T-helper 9 cell (primary cell): ENCODE results near the gene BPTF.
"Not testable (repeated sequence)": the region's sequence is repeated elsewhere in the genome, so short reads cannot be mapped to it uniquely, and the experiment has no call there.

Experiments used
- DNase-seq: peaks from one replicate; pipeline ENCODE4 v3.0.0-alpha.2; 2020

The BPTF gene

DNA sequence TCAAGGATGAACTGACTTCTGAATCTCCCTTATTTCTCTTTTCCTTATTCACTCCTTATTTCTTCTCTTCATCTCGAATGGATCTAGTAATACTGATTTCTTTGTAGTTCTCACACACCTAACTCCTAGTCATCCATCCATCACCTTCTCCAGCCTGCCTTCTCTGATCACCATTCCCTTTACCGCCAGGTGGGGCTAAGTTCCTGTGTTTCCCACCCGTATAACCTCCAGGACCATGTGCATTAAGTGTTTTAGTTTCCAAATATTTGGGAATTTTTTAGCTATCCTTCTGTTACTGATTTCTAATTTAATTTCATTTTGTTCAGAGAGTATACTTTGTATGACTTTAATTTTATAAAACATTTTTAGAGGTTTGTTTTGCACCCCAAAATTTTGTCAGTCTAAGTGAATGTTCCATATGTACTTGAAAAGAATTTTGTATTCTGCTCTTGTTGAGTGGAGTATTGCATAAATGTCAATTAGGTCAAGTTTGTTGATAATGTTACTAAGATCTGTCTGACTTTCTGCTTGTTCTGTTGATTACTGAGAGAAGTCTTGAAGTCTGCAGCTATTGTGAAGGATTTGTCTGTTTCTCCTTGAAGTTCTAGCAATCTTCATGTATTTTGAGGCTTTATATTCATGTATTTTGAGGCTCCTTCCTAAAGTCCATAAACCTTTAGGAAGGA, 8.8 kb downstream of the BPTF start:
- no peak for DNase-seq

GRCh38 chr17:67834634-67835033, 9.3 kb downstream of the BPTF start:
- DNase-seq: no peak

DNA sequence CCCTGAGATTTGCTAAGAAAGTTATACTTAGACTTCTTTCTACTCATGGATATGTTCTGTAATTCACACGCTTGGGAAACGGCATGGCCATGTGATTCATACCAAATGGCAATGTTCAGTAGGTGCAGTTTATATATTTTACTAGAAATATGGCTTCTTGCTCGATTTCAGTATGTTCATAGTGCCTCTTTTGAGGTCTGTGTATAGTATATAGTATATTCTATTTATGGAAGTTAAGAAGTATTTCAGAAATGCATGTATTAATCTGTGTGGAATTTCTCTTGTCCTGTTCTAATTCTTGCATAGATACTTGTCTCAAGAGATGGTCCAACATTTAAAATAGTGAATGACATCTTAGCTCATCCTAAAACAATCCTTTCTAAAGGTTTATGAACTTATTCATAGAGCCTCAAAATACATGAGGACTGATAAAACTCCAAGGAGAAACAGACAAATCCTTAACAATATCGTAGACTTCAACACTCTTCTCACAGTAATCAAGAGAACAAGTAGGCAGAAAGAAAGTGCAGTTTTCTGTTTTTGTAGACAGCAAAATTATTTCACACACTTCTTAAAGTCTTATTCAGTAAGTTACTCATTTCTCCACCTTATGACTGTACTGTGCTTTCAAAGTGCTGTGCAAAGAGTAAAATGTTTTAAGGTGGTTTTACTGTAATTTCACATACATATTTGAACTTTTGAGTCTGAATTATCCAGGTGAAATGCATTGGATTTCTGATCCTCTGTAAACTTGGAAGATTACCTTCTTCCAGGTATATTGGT, 11.1 kb downstream of the BPTF start:
- DNase-seq: no peak

- DNase-seq: no peak
Measured at GRCh38 chr17:67837965-67838364, 12.7 kb downstream of the BPTF start.

GRCh38 chr17:67838538-67838937, 13.2 kb downstream of the BPTF start:
- DNase-seq: no peak

DNA sequence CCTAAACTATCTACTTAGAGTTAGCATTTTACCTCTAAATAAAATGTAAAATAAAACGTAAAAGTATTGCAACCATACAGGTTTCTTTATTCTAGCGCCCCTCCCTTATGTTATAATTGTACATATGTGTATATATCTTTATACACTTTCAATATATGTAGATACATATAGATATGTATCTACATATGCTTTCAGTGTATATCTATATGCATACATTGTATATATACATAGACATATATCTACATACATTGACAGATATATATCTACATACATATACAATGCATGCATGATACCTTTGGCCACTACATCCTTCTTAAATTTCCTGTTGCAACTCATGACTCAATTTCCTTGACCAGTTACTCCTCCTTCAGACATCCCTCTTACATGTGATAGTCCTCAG, 16.7 kb downstream of the BPTF start:
- no peak for DNase-seq

GRCh38 chr17:67842648-67843047, 17.3 kb downstream of the BPTF start:
- DNase-seq: no peak

DNA sequence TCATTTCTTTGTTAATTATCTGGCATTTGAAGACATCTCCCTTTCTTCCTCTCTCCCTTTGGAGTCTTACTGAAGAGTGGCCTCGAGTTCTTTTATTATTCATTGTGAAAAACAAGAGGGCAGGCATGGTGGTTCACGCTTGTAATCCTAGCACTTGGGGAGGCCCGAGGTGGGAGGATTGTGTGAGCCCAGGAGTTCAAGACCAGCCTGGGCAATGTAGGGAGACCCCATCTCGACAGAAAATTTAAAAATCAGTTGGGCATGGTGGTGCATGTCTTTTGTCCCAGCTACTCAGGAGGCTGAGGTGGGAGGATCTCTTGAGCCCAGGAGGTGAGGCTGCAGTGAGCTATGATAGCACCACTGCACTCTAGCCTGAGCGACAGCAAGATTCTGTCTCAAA, 20.1 kb downstream of the BPTF start:
- no peak for DNase-seq

GRCh38 chr17:67848189-67848588, 22.9 kb downstream of the BPTF start:
- DNase-seq: not testable (repeated sequence)

DNA sequence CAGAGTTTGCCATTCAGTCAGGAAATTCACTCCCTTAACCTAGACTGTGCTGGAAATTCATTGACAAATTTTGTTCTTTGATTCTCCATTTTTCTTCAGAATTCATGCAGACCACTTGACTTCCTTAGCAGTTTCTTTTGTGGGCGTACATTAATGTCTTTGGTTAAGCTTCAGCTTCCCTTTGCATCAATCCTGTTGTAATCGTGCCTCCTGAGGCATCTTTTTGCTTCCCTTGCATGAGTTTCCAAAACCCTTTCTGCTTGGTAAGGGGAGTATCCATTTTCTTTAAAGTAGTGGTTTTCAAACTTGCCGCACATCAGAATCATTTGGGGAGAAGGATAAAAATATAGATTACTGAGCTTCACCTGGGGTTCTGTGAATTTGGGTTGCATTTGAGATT, 23.5 kb downstream of the BPTF start:
- not testable (repeated sequence) for DNase-seq

- DNase-seq: no peak
Measured at GRCh38 chr17:67850991-67851631, 25.8 kb downstream of the BPTF start.

DNA sequence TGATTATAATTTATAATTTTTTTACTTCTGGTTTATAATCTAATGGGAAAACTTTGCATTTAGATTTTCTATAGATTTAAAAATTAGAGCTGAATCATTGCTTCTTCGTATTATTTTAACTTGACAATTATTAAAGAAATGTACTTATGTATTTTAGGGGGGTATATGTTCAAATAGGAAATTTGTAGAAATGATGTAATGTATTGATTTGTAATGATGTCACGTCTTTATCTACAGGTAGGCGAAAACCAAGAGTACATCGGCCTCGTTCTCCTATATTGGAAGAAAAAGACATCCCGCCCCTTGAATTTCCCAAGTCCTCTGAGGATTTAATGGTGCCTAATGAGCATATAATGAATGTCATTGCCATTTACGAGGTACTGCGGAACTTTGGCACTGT, 28.4 kb downstream of the BPTF start:
- no peak for DNase-seq

DNA sequence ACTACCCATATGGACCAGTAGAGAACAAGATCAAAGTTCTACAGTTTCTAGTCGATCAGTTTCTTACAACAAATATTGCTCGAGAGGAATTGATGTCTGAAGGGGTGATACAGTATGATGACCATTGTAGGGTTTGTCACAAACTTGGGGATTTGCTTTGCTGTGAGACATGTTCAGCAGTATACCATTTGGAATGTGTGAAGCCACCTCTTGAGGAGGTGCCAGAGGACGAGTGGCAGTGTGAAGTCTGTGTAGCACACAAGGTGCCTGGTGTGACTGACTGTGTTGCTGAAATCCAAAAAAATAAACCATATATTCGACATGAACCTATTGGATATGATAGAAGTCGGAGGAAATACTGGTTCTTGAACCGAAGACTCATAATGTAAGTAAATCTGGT, 29.1 kb downstream of the BPTF start:
- no peak for DNase-seq

DNA sequence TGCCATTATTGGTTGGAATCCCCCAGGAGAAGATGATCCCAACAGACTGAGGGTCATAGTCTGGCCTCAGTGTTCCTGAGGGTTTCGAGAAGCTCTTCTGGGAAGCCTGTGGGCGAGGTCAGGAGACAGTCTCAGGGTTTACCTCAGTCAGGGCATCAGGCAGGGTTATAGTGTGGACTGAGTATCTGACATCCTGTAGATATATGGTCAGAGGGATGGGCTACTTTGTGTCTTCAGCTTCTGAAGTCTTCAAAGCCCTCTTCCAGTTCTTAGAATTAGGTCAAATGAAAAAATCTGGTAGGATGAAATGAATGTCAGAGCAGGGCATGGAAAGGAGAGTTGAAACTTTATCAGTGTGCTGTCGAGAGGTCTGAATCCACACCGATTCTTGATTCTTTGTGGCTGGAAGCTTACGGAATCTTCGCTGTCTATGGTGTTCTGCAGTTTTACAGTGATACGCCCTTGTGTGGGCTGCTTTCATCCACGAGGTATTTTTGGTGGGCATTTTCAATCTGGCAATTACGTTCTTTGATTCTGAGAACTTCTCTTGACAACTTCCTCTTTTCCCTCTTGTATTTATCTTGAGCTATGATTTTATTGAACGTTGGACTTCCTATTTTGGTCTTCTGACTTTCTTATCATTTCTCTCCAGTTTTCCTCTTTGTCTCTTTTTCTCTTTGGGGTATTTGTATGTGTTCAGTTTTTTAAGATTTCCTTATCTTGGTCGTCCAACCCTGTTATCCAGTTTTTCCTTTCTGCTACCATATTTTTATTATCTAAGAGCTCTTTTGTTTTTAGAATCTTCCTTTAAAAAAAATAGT, 30.4 kb downstream of the BPTF start:
- no peak for DNase-seq

DNA sequence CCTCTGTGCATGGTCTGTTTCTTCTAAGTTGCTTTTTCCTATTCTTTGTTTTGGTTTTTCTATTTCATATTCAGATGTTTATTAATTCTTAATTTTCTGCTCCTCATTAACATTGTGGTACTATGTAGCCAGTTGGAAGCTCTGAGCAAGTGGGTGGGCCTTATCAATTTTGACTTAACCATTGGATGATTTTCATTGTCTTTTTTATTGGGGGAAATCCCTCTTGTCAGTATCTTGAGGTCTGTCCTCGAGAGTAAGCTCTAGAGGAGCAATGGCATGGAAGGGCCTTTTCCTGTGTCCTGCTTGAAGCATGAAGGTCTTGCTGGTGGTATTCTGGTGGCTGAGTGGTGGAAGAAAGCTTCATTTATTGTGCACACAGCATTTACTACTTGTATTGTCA, 31.1 kb downstream of the BPTF start:
- DNase-seq: not testable (repeated sequence)

- no peak for DNase-seq
Measured at GRCh38 chr17:67862614-67863217, 37.4 kb downstream of the BPTF start.

- DNase-seq: no peak
Measured at GRCh38 chr17:67863624-67864247, 38.4 kb downstream of the BPTF start.

DNA sequence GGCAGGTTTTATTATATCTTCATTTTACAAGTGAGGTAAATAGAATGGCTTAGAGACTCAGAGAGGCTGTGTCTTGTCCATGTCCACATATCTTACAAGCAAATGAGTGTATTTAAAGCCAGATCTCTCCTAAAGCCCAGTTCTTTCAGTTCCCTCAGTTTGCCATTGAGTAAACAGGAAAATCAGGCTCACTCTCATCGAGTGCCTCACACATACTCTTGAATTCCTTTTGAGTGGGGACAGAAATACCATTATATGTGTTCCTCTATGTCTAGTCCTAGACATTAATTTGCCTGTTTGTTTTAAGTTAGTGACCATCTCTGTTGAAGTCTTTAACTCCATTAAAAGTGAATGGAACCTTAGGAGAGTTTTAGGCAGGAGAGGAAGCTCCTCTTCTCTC, 40.1 kb downstream of the BPTF start:
- DNase-seq: no peak

DNA sequence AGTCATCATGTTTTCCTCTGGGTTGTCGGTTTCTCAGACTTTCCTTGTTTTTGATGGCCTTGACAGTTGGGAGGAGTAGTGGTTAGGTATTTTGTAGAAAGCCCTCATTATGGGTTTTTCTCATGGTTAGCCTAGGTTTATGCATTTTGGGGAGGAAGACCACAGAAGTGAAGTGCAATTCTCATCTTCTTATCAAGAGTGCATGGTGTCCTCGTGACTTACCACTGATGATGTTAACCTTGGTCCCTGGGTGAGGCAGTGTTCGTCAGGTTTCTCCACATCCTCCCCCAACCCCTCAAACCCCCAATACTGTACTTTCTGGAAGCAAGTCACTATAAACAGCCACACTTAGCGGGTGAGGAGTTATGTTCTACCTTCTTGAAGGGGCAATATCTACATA, 42.3 kb downstream of the BPTF start:
- no peak for DNase-seq

GRCh38 chr17:67868176-67868575, 42.9 kb downstream of the BPTF start:
- DNase-seq: no peak

DNA sequence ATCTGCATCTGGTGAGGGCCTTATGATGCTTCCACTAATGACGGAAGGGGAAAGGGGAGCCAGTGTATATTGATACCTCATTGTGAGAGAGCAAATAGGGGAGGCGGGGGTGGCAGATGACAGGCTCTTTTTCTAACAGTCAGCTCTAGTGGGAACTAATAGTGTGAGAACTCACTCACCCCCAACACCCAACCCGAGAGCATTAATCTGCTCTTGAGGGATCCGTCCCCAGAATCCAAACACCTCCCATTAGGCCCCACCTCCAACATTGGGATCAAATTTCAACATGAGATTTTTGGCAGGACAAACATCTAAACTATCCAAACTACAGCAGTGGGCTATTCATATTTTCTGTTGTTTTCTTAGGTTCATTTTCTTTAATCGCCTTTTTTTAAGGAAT, 54.4 kb downstream of the BPTF start:
- no peak for DNase-seq

DNA sequence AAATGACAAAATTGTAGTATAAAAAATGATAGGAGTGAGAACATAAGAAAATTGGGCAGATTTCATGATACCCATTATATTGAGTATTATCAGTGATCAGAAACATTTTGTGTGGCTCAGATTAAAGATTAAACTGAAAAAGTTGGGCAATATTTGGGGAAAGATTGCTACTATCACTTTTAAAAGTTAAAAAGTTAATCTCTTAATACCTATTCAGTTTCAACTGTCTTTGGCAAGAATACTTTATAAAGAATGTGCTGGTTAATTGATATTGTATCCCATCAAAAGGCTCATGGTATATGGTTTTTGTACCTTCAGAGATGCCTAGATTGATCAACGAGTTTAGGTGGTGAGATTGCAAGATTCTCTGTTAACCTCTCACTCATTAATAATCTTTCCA, 55.8 kb downstream of the BPTF start:
- no peak for DNase-seq
